ENCODE data around the gene POGK. TPM values are rescaled to one million over a fixed set of nuclear protein-coding genes. Genes with fewer than 3 reads are reported as not detected.

Gene POGK
- 42.2 TPM for total RNA-seq (ENCODE audit: unreplicated experiment)
- long read RNA-seq, full-length matches to known transcripts: 3 of 6 reads
- long read RNA-seq, partial matches to known transcripts: 2 of 6 reads
- long read RNA-seq, other reads (novel, unspliced or antisense): 1 of 6 reads

GRCh38 chr1:166838766-166839599, at the start of gene POGK:
Gene POGK (plus strand): TSS chr1:166839475. CDS start chr1:166840957, 1,482 bp downstream.
- no peak for TF ChIP-seq CTCF (IDR thresholded peaks at IDR 0.05; ENCODE audit: unreplicated experiment)
- no peaks in the 10 kb centered on the region for H3K9me3 Mint-ChIP-seq (ENCODE audit: unreplicated experiment)
- H3K27me3 Mint-ChIP-seq (ENCODE audit: unreplicated experiment): peaks cover 11% of the 10 kb centered on the region
- H3K4me3 Mint-ChIP-seq (ENCODE audit: unreplicated experiment): peak within 1 kb of the TSS; percentile 95
- H3K36me3 Mint-ChIP-seq (ENCODE audit: low read depth, unreplicated experiment): peaks cover 24% of the 10 kb centered on the region
- peaks cover 40% of the 10 kb centered on the region for H3K4me1 Mint-ChIP-seq (ENCODE audit: unreplicated experiment)
- DNase-seq (ENCODE audit: low spot score): peak; percentile 83
- H3K27ac Mint-ChIP-seq (ENCODE audit: unreplicated experiment): peak within 1 kb of the TSS; percentile 88

- Mint-ChIP-seq H3K9me3 (ENCODE audit: unreplicated experiment) (no peaks in the 10 kb centered on the region), H3K27ac (ENCODE audit: unreplicated experiment) (no peak overlapping the region), H3K36me3 (ENCODE audit: low read depth, unreplicated experiment) (no peaks in the 10 kb centered on the region), H3K4me1 (ENCODE audit: unreplicated experiment) (no peaks in the 10 kb centered on the region), H3K4me3 (ENCODE audit: unreplicated experiment) (no peak overlapping the region), H3K27me3 (ENCODE audit: unreplicated experiment) (no peaks in the 10 kb centered on the region)
- DNase-seq (ENCODE audit: low spot score): no peak
- TF ChIP-seq CTCF (IDR thresholded peaks at IDR 0.05; ENCODE audit: unreplicated experiment): no peak
Measured at GRCh38 chr1:166796620-166797236, 42.5 kb upstream of the POGK start.

GRCh38 chr1:166808952-166809351, 30.3 kb upstream of the POGK start:
- H3K4me3 Mint-ChIP-seq (ENCODE audit: unreplicated experiment): no peak overlapping the region
- H3K27ac Mint-ChIP-seq (ENCODE audit: unreplicated experiment): no peak overlapping the region
- DNase-seq (ENCODE audit: low spot score): no peak
- no peaks in the 10 kb centered on the region for H3K9me3 Mint-ChIP-seq (ENCODE audit: unreplicated experiment)
- no peak for TF ChIP-seq CTCF (IDR thresholded peaks at IDR 0.05; ENCODE audit: unreplicated experiment)
- no peaks in the 10 kb centered on the region for H3K4me1 Mint-ChIP-seq (ENCODE audit: unreplicated experiment)
- H3K27me3 Mint-ChIP-seq (ENCODE audit: unreplicated experiment): peaks cover 1% of the 10 kb centered on the region
- H3K36me3 Mint-ChIP-seq (ENCODE audit: low read depth, unreplicated experiment): no peaks in the 10 kb centered on the region

GRCh38 chr1:166811691-166812090, 27.6 kb upstream of the POGK start:
- no peaks in the 10 kb centered on the region for H3K9me3 Mint-ChIP-seq (ENCODE audit: unreplicated experiment)
- no peak for DNase-seq (ENCODE audit: low spot score)
- H3K4me3 Mint-ChIP-seq (ENCODE audit: unreplicated experiment): no peak overlapping the region
- H3K27ac Mint-ChIP-seq (ENCODE audit: unreplicated experiment): no peak overlapping the region
- no peak for TF ChIP-seq CTCF (IDR thresholded peaks at IDR 0.05; ENCODE audit: unreplicated experiment)
- H3K27me3 Mint-ChIP-seq (ENCODE audit: unreplicated experiment): peaks cover 4% of the 10 kb centered on the region
- no peaks in the 10 kb centered on the region for H3K36me3 Mint-ChIP-seq (ENCODE audit: low read depth, unreplicated experiment)
- H3K4me1 Mint-ChIP-seq (ENCODE audit: unreplicated experiment): no peaks in the 10 kb centered on the region
